Measurements from ENCODE around the gene VAT1L.

The VAT1L gene

DNA sequence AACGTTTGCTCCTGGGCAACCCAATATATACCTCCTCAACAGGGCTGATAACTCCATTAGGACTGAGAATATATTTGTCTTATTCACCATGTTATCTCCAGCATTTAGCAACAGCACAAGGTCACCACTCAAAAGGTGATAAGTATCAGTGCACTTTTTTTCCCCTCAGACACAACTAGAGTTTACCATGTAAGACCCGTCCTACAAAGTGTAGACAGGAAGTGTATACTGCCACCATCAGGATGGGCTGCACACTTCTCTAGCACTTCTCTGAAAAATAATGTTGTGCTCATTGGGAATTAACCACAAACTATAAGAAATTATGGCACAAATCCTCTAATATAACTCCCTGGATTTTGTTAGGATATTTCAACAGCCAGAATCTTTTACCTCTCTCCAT lies 5.7 kb upstream of the VAT1L start:
- no peak for DNase-seq (ENCODE audit: low spot score)

- DNase-seq (ENCODE audit: low spot score): no peak
Measured at GRCh38 chr16:77784441-77785372, 3.7 kb upstream of the VAT1L start.

DNA sequence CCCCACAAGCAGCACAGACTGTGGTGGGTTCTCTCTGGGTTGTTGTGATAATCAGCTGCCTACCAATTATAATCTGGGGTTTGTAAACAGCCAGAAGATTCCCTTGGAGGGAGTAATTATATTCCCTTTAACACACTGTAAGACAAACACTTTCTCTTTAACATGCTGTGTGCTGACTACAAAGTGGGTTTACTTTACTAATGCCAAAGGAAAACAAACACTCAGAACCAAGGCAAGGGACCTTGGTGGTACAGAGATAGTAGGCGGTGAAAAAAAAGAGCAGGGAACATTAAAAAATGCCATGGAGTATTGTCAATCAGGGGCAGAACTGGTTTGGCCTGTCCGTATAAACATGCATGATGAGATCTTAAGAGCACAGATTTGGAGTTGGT lies 3.0 kb upstream of the VAT1L start:
- no peak for DNase-seq (ENCODE audit: low spot score)

GRCh38 chr16:77786186-77786847 lies 2.0 kb upstream of the VAT1L start:
- no peak for DNase-seq (ENCODE audit: low spot score)

DNA sequence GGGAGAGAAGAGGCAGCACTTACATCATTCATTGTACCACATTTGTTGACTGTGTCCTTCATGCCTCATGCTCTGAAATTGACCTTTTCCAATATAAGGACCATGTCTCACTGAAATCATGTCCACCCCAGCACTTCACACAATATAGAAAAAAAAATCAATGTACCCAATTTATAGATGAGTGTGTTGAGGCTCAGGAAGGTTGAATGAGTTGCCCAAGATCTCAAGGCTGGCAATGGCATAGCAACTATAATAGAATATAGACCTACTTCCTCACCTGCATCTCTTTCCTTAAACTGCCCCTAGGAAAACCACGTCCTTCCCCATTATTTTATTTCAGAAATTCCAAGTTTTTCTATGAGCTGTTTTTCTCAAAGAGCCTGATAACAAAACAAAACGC lies 912 bp upstream of the VAT1L start:
- no peak for DNase-seq (ENCODE audit: low spot score)

GRCh38 chr16:77789085-77790008 lies 983 bp downstream of the VAT1L start:
- no peak for DNase-seq (ENCODE audit: low spot score)

DNA sequence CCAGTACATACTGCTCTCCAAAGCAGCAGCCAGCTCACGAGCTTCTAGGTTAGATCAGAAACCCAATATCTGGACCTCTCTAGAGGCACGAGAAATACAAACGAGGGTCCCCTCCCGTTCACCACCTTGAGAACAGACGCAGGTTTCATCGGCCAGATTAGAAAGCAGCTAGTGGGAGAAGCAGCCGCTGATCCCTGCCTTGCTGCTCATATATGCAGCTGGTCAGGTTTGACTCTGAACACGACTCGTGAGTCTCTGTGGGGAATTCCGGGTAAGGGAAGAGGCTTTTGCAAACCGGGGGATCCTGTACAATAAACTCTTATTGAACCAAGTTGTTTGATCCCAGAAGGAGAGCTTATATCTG lies 1.6 kb downstream of the VAT1L start:
- no peak for DNase-seq (ENCODE audit: low spot score)

GRCh38 chr16:77790912-77791311 lies 2.5 kb downstream of the VAT1L start:
- DNase-seq (ENCODE audit: low spot score): no peak

DNA sequence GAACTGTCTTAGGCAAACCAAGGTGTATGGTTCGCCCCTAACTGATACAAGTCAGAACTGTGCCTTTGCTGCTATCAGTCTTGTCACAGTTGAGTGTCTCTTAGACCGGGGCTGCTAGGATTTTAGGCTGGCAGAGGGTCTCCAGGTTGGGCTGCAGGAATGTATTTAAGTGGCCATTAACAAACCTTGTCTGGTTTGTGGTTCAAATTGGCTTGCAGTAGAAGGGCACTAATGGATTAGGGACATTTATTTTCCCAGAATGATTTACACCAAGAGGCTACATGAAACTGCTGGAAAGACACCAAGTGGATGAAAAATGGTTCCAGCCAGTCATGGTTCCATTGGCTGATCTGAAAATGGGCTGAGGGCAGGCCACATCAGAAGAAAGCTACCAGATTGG lies 5.1 kb downstream of the VAT1L start:
- DNase-seq (ENCODE audit: low spot score): no peak

DNA sequence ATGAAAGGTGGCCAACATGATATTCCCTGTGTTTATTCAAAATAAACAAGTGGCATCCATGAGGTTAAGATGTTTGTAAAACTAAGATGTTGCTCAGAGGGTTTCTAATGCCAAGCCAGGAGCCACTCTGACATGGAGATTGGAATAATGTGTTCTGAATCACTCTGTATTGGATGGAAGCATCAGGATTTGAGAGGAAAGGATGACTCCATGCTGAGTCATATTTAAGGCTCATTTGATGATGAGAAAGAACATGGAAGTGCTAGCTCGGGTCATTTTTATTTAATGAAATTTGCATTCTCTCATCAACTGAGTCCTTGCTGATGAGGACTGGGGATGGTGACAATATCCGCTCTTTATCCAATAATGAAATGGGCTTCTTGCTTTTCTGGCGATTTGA lies 6.2 kb downstream of the VAT1L start:
- no peak for DNase-seq (ENCODE audit: low spot score)

DNA sequence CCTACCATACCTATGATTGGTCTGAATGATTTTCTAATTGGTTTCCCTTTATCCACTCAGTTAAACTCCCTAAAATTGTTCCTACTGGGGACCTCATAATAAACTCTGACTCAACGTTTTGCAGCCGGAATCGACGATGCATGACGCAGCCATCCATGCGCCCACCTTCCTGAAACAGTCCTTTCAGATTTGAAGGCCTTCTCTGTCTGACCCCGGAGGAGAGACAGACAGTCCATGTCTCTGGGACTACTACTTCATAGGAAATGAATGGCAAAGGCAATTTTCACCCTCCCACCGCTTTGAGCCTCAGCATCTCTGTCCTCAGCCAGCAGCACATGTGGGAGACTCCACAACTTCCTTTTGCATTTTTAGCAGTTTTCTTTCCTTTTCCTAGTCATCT lies 13.5 kb downstream of the VAT1L start:
- no peak for DNase-seq (ENCODE audit: low spot score)

DNA sequence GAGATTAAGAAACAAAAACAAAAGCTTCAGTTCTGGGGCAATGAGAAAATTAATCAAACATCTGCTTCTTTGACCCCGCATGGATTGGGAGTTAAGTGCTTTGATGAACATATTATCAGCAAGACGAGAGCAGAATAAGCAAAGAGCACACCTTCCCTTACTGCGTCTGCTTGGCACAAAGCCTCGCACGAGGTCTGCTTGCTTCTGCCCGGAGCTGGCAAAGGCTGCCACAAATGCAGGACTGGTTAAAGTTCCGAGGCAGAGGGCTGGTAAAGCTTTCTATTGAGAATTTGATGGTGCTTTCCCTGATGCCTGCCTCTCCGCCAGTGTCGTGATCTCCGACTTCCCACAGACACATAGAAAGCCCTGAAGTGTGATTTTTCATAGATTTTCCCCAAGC lies 17.0 kb downstream of the VAT1L start:
- no peak for DNase-seq (ENCODE audit: low spot score)

- no peak for DNase-seq (ENCODE audit: low spot score)
Measured at GRCh38 chr16:77807021-77807420, 18.7 kb downstream of the VAT1L start.

DNA sequence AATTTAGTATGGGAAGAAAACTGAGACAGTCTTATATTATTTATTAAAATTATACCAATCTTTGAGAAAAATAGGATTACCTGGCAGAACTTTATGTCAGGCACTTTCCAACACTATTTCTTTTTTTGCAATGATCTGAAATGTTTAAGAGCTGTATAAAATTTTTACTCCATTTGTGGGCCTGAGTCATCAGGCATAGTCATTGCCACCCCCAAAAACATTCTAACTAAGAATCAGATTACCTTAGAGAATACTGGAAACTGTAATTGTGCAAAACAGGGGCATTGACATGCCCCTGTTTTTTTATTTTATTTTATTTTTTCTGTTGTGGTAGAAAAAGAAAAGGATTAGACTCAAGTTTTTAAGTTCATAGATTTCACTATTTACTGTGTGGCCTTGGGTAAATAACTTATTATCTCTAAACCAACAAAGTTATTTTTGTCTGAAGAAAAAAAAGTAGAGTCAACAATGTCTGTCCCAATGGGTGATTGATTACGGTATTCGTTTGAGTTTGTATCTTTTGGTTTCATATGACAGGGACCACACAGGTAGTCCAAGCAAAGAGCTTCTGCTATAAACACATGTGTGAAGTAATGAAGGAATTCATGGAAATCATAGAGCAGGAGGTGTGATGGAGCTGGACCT lies 24.6 kb downstream of the VAT1L start:
- no peak for DNase-seq (ENCODE audit: low spot score)

DNA sequence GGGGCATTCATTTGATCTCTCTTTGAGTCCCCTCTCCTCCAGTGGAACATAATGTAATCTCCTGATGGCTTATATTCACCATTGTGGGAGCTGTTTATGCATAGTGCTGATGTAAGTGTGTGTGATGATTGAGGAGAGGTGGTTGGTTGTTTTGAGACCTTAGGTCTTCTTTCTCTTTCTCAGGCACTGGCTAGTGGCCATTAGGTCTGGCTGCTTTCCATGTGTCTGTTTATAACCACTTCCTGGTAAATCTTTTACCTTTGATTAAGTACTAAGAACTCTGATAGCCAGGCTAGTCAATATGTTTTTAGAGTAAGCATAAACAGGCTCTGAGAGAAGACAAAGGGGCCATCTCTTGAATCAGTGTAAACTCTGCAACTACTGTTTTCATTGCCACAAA lies 27.9 kb downstream of the VAT1L start:
- DNase-seq (ENCODE audit: low spot score): no peak

- no peak for DNase-seq (ENCODE audit: low spot score)
Measured at GRCh38 chr16:77820340-77820739, 32.0 kb downstream of the VAT1L start.

DNA sequence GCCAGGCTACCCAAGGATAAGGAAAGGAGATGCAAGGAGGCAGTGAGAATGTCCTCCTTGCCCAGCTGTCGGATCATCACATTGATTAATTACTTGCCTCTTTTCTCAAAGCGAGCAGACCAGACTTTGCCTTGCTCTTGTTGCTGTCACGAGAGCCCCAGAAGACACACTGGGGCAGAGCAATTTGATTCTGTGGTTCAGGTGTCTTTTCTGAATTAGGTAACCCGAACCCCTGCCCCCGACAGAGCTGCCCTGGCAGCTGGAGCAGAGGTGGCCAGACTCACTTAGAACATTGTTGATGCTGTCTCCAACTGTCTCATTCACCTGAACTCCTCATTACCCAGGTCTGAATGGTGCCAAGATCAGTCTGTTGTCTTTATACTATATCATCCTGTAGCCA lies 34.3 kb downstream of the VAT1L start:
- no peak for DNase-seq (ENCODE audit: low spot score)

DNA sequence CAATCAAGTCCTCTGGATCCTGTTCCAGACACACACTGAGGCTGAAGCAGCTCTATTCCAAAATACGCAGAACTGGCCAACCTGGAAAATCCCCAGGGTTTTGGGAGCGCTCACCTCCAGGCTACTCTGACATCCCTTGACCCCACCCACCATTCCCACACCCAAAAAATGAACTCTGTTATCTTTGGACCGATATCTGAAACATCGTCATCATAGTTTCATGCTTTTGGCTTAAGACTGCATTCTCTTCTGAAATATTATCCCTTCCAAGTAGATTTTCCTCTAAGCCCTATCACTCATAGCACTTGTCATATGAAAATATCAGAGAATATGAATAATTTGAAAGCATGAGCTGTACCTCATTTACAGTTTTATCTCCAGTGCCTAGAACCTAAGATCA lies 34.7 kb downstream of the VAT1L start:
- DNase-seq (ENCODE audit: low spot score): no peak

GRCh38 chr16:77825196-77825595 lies 36.8 kb downstream of the VAT1L start:
- DNase-seq (ENCODE audit: low spot score): no peak

DNA sequence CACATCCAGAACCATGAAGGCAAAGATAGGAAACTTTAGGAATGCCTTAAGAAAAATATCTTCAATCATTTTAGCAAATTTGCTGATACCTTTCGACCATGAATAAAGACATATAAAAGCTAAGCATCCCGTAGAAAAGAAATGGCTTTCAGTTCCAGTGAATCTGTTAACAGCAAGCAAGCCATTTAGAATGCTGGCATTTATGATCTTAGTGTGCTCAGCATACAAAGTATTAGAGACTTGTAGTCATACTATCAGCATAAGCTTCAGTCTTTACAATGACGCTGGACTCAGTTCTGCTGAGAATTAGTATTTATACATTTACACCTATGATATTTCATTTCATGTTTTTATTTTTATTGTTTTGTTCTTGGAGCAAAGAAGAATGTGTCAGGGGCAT lies 38.7 kb downstream of the VAT1L start:
- DNase-seq (ENCODE audit: low spot score): no peak

GRCh38 chr16:77833921-77834634 lies 45.7 kb downstream of the VAT1L start:
- DNase-seq (ENCODE audit: low spot score): no peak

Data from hematopoietic multipotent progenitor cell treated with erythropoietin and hydrocortisone succinate and interleukin-3 and kit ligand, for 17 days (in vitro differentiated cells).